NB4 (cell line): ENCODE data around the gene ERCC6L.
"Not testable (repeated sequence)": the region's sequence is repeated elsewhere in the genome, so short reads cannot be mapped to it uniquely, and the experiment has no call there.

Experiments
- DNase-seq: peaks from one replicate; pipeline ENCODE4 v3.0.0; 2010; ENCODE audit warnings: low read depth
- H3K4me3 ChIP-seq: one replicate; pipeline ENCODE4 v1.5.1; 2011; ENCODE audit warnings: mild to moderate bottlenecking, low read depth, low read length, moderate library complexity
- MYC ChIP-seq: IDR thresholded peaks from 2 replicates; pipeline ENCODE4 v1.6.1; 2011; ENCODE audit warnings: low read depth, low read length
- POLR2A ChIP-seq: IDR thresholded peaks from 2 replicates; pipeline ENCODE4 v1.6.1; 2011; ENCODE audit warnings: mild to moderate bottlenecking; ENCODE audit not compliant: insufficient read length; ENCODE audit errors: extremely low read depth
- TF ChIP-seq, protein P1 (sequence below): IDR thresholded peaks from 2 replicates; pipeline ENCODE4 v1.6.1; 2011; ENCODE audit warnings: low read depth, low read length
- TF ChIP-seq, protein P2 (sequence below): IDR thresholded peaks from one replicate; pipeline ENCODE4 v1.5.1; 2012; ENCODE audit warnings: low read depth, low read length

ERCC6L gene

DNA sequence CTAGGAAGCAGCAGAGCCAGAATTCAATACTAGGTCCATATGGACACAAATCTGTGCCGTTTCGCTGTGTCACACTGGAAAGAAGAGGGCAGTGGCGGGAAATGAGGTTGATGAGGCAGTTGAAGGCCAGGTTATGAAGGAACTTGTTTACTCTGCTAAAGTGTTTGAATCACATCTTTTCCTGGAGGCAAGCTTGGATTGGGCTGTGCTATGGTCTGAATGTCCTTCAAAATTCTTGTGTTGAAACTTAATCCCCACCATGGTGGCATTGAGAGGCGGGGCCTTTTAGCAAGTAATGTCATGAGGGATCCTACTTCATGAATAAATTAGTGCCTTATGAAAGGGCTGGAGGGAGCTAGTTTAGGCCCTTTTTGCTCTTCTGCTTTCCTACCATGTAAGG is 2.1 kb upstream of the ERCC6L start:
- TF ChIP-seq, protein P1, sequence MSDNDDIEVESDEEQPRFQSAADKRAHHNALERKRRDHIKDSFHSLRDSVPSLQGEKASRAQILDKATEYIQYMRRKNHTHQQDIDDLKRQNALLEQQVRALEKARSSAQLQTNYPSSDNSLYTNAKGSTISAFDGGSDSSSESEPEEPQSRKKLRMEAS = no peak
- TF ChIP-seq, protein P2, sequence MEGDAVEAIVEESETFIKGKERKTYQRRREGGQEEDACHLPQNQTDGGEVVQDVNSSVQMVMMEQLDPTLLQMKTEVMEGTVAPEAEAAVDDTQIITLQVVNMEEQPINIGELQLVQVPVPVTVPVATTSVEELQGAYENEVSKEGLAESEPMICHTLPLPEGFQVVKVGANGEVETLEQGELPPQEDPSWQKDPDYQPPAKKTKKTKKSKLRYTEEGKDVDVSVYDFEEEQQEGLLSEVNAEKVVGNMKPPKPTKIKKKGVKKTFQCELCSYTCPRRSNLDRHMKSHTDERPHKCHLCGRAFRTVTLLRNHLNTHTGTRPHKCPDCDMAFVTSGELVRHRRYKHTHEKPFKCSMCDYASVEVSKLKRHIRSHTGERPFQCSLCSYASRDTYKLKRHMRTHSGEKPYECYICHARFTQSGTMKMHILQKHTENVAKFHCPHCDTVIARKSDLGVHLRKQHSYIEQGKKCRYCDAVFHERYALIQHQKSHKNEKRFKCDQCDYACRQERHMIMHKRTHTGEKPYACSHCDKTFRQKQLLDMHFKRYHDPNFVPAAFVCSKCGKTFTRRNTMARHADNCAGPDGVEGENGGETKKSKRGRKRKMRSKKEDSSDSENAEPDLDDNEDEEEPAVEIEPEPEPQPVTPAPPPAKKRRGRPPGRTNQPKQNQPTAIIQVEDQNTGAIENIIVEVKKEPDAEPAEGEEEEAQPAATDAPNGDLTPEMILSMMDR = no peak
- TF ChIP-seq POLR2A (no peak), MYC (no peak)
- no peak overlapping the region for H3K4me3 ChIP-seq
- DNase-seq = no peak

- no peak for DNase-seq
- H3K4me3 ChIP-seq = peak overlapping the region; percentile 86
- TF ChIP-seq, protein P1 = no peak
- TF ChIP-seq MYC (no peak), POLR2A (no peak)
- TF ChIP-seq, protein P2 = no peak
Measured at GRCh38 chrX:72238183-72238582, 644 bp downstream of the ERCC6L start.

GRCh38 chrX:72236841-72237240 is 2.0 kb downstream of the ERCC6L start:
- H3K4me3 ChIP-seq = no peak overlapping the region
- DNase-seq = no peak
- TF ChIP-seq MYC (no peak), POLR2A (no peak)
- TF ChIP-seq, protein P1 = no peak
- TF ChIP-seq, protein P2 = no peak

GRCh38 chrX:72230290-72230689 is 8.5 kb downstream of the ERCC6L start:
- TF ChIP-seq MYC = no peak
- TF ChIP-seq, protein P2 = no peak
- no peak for TF ChIP-seq POLR2A
- TF ChIP-seq, protein P1 = no peak
- no peak for DNase-seq
- no peak overlapping the region for H3K4me3 ChIP-seq

DNA sequence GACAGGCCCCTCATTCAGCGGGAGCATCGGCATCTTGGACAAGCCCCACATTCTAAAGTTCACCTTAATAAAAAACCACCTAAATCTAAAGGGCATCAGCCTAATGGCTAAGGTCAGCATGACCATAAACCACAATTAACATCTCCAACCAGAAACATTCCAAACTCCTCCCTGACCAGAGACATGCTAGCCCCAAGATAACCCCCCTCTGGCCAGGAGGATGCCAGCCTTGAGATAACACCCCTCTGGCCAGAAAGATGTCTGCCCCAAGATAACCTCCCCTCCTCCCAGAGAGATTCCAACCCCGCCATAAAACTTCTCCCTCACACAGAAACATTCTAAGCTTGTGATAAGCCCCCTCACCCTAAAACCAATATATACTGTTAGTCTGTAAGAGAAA is 18.5 kb downstream of the ERCC6L start:
- DNase-seq, H3K4me3 ChIP-seq: not testable (repeated sequence)

DNA sequence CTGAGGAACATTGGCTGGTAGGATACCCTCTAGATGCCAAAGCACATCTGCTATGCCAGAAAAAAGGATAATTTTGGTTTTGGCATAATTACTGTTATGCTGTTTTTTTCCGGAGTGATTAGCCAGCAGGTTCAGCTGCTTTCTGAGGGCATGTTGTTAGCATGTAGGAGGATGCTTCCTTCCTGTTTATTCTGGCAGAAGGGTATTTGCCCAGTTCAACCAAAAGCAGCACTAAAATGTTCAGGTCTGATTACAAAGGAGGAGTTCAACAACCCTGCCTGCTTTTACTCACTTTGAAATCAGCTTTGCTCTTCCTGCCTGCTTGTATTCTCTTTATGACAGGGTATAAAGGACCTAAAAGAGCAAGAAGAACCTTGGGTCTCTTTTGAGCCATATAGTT is 21.9 kb downstream of the ERCC6L start:
- TF ChIP-seq, protein P2 = no peak
- no peak for TF ChIP-seq MYC
- no peak for TF ChIP-seq POLR2A
- TF ChIP-seq, protein P1 = no peak
- DNase-seq = no peak
- H3K4me3 ChIP-seq = no peak overlapping the region
